T-helper 9 cell (primary cell): ENCODE measurements around the gene PHC1.

Source experiments
- DNase-seq: peaks from one replicate; pipeline ENCODE4 v3.0.0-alpha.2; 2020

The PHC1 gene

GRCh38 chr12:8950702-8951478, 36.6 kb downstream of the PHC1 start:
- no peak for DNase-seq

GRCh38 chr12:8951744-8952143, 37.4 kb downstream of the PHC1 start:
- DNase-seq, result no peak

- DNase-seq, result peak; percentile 54
Observed at GRCh38 chr12:8953773-8954402, 39.6 kb downstream of the PHC1 start.

GRCh38 chr12:8956073-8956472, 41.8 kb downstream of the PHC1 start:
- no peak for DNase-seq

- no peak for DNase-seq
Observed at GRCh38 chr12:8956772-8957171, 42.5 kb downstream of the PHC1 start.

GRCh38 chr12:8957561-8957960, 43.3 kb downstream of the PHC1 start:
- DNase-seq, result no peak

- DNase-seq, result no peak
Observed at GRCh38 chr12:8958066-8958465, 43.8 kb downstream of the PHC1 start.

GRCh38 chr12:8960176-8960575, 45.9 kb downstream of the PHC1 start:
- DNase-seq, result no peak

- DNase-seq, result no peak
Observed at GRCh38 chr12:8968761-8969160, 54.5 kb downstream of the PHC1 start.

- no peak for DNase-seq
Observed at GRCh38 chr12:8969861-8970411, 55.6 kb downstream of the PHC1 start.

- no peak for DNase-seq
Observed at GRCh38 chr12:8970432-8970831, 56.1 kb downstream of the PHC1 start.

GRCh38 chr12:8980137-8980536, 65.8 kb downstream of the PHC1 start:
- DNase-seq, result no peak

- DNase-seq, result no peak
Observed at GRCh38 chr12:8985213-8985754, 71.0 kb downstream of the PHC1 start.

- DNase-seq, result no peak
Observed at GRCh38 chr12:8987163-8987562, 72.9 kb downstream of the PHC1 start.

GRCh38 chr12:8987685-8988084, 73.4 kb downstream of the PHC1 start:
- DNase-seq, result no peak

- no peak for DNase-seq
Observed at GRCh38 chr12:8989413-8989812, 75.1 kb downstream of the PHC1 start, which contains the start of gene KLRG1. TSS of gene KLRG1 (plus strand) at chr12:8989546. CDS start at chr12:8989636, 90 bp downstream.
